Activated CD4-positive, alpha-beta T cell treated with anti-CD3 and anti-CD28 coated beads for 24 hours (primary cell): ENCODE data around the gene PRR13.
"Not testable (repeated sequence)": the region's sequence is repeated elsewhere in the genome, so short reads cannot be mapped to it uniquely, and the experiment has no call there.

Experiments used
- DNase-seq, 2 donors: peaks; one replicate each; pipeline ENCODE4 v3.0.0-alpha.2; 2020; ENCODE audit warnings: low read depth in 2 of 2

Gene PRR13

DNA sequence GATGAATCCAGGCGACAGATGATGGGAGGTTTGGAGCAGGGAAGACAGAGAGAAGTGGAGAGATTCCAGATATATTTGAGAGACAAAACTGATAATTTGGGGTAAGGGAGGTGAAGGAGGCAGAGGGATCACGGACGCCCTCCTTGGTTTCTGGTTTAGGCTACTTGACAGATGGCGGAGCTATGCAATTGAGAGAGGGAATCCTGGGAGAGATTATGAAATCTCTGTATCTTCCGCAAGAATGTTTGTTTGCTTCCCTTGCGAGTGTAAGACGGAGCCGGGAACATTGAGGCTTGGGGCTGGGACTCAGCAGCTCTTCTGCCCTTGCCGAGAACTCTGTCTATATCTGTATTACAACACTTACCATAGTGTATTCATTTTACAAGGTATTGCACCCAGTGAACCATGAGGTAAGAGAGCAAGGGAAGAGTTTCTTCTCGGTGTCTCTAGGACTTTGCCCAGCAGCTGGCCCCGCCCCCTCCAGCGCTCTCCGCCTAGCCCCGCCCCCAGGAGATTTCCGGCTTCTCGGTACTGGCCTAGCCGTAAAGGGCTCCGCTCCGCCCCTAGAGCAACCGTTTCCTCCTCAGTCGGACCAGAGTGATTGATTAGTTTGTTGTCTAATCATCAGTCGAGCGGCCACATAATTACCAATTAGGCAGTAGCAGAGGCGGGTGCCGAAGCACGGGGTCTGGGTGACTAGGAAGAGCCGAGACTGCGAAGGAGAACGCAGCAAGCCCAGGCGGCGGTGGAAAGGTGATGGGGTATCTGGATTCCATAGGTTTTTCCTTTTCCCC is at the start of gene PRR13:
TSS of gene PRR13 (plus strand) at position 695 of the 794 bp plus-strand sequence. CDS start 981 bp downstream, outside the sequence.
- DNase-seq: peak; percentile 99

- DNase-seq: no peak
These were observed 41.6 kb upstream of the PRR13 start for GRCh38 chr12:53399896-53400295.

GRCh38 chr12:53402351-53402750 is 39.2 kb upstream of the PRR13 start:
- DNase-seq: not testable (repeated sequence)

DNA sequence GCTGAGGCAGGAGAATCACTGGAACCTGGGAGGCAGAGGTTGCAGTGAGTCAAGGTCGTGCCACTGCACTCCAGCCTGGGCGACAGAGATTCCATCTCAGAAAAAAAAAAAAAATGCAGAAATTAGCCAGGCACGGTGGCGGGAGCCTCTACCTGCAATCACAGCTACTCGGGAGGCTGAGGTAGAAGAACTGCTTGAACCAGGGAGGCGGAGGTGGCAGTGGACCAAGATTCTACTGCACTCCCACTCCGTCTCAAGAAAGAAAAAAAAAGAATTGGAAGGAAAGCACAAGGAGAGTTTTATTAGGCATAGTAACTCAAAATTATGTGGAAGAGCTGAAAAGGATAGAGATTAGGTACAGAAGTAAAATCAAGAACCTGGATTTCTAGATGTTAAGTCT is 38.7 kb upstream of the PRR13 start:
- no peak for DNase-seq

DNA sequence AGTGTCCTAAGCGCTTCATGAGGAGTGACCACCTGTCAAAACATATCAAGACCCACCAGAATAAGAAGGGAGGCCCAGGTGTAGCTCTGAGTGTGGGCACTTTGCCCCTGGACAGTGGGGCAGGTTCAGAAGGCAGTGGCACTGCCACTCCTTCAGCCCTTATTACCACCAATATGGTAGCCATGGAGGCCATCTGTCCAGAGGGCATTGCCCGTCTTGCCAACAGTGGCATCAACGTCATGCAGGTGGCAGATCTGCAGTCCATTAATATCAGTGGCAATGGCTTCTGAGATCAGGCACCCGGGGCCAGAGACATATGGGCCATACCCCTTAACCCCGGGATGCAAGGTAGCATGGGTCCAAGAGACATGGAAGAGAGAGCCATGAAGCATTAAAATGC is 30.6 kb upstream of the PRR13 start:
- DNase-seq: no peak

GRCh38 chr12:53413485-53414204 is 27.9 kb upstream of the PRR13 start:
- DNase-seq: no peak

GRCh38 chr12:53414756-53415417 is 26.6 kb upstream of the PRR13 start:
- no peak for DNase-seq

DNA sequence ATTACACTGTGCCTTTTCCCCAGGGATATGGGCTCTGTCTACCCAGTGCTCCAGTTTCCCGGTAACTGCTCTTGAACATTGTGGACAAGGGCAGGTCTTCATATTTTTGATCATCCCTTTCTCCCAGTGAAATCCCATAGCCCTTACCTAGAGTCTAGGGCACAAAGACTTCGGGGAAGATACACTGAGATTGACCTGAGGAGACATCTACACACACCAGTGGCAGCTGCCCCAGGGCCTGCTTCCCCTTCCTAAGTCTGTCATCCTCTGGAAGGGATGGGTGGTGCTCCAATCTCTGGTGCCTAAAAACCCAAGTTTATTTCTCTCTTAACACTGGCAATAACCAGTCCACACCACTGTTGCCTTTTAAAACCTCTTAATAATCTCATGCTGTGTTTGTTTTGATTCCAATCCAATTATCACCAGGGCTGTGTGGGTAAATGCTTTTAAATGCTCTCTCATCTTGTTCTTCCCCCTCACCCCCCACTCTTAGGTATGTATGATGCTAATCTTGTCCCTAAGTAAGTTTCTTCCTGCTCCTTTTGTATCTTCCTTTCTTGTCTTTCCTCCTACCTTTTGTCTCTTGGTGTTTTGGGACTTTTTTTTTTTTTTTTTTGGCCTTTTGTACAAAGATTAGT is 25.7 kb upstream of the PRR13 start:
- not testable (repeated sequence) for DNase-seq

DNA sequence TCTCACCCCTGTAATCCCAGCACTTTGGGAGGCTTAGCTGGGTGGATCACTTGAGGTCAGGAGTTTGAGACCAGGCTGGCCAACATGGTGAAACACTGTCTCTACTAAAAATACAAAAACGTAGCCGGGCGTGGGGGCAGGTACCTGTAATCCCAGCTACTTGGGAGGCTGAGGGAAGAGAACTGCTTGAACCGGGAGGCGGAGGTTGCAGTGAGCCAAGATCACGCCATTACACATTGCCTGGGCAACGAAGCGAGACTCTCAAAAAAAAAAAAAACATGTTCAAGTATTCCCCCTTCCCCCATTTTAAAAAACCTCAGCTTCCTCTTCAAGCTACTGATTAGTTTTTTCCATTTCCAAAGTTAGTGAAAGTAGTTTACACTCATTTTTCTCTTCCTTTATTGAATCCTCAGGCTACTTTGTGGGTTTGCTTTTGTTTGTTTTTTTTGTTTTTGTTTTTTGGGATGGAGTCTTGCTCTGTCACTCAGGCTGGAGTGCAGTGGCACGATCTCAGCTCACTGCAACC is 24.2 kb upstream of the PRR13 start:
- DNase-seq: not testable (repeated sequence)

GRCh38 chr12:53418221-53418620 is 23.3 kb upstream of the PRR13 start:
- no peak for DNase-seq

- no peak for DNase-seq
These were observed 21.8 kb upstream of the PRR13 start for GRCh38 chr12:53419756-53420155.

DNA sequence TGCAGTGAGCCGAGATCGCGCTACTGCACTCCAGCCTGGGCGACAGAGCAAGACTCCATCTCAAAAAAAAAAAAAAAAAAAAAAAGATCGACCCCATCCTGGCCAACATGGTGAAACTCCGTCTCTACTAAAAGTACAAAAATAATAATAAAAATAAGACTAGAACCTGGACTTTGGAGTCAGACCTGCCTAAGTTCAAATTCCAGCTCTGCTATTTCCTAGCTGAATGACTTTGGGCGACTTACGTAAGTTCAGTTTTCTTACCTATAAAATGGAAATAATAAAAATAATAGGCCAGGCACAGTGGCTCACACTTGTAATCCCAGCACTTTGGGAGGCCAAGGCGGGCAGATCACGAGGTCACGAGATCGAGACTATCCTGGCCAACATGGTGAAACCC is 19.3 kb upstream of the PRR13 start:
- not testable (repeated sequence) for DNase-seq

DNA sequence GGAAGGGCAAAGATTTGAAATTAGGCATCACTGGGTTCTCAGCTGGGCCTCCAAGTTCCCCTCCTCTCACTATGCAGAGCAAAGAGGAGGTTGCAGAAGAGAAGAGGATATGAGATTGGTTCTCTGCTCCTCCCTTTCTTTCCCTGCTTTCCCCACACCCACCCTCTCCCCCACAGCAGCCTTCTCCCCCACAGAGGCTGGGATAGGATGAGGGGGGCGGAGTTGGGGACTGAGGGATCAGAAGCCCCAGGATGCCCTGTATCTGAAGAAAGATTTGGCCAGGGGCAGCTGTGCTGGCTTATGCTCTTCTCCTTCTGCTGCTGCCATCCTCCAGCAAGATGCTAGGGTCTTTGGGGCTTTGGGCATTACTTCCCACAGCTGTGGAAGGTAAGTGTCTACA is 17.9 kb upstream of the PRR13 start, which contains the start of gene AMHR2:
TSS of gene AMHR2 (plus strand) at position 259 of the 400 bp plus-strand sequence. CDS start at position 339, 80 bp downstream.
- no peak for DNase-seq

DNA sequence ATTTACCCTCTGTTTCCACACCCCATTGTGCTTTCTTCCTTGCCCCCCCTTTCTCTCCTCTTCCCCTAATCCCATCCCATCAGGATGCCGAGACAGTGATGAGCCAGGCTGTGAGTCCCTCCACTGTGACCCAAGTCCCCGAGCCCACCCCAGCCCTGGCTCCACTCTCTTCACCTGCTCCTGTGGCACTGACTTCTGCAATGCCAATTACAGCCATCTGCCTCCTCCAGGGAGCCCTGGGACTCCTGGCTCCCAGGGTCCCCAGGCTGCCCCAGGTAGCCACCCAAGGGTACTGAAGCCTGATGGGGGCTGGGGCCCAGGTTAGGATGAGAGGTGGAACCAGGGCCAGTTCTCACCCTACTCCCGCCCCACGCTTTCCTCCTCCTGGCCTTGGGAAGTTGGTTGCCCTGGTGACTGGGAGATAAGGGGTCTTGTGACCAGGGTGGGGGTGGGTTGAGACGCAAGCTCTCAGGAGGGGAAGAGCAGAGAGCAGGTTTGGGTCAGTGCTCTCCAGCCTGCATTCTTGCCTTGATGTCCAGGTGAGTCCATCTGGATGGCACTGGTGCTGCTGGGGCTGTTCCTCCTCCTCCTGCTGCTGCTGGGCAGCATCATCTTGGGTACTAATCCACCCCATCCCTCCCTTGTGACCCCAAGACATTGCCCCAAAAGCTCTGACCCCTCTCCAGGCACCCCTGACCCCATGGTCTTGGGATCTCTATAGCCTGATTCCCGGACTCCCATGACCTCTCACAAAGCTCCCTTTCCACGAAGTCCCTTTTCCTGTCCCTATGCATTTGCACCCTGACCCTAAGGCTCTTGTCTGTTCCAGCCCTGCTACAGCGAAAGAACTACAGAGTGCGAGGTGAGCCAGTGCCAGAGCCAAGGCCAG is 16.7 kb upstream of the PRR13 start:
- no peak for DNase-seq

DNA sequence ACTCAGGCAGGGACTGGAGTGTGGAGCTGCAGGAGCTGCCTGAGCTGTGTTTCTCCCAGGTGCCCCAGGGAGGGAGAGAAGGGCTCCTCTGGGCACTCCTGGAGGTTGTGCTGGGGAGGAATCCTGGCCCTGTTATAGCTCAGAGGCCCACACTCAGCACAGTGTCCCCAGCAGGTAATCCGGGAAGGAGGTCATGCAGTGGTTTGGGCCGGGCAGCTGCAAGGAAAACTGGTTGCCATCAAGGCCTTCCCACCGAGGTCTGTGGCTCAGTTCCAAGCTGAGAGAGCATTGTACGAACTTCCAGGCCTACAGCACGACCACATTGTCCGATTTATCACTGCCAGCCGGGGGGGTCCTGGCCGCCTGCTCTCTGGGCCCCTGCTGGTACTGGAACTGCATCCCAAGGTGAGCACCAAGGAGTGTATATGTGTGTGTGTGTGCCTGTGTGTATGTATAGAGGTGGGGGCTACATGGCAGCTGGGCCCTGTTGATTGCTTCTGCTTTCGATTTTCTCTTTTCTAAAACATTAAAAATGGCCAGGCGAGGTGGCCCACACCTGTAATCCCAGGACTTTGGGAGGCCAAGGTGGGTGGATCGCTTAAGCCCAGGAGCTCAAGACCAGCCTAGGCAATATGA is 15.9 kb upstream of the PRR13 start:
- DNase-seq: no peak

- peak in 1 of 2 donors; percentile 31 for DNase-seq
These were observed 13.5 kb upstream of the PRR13 start for GRCh38 chr12:53427905-53428594.

DNA sequence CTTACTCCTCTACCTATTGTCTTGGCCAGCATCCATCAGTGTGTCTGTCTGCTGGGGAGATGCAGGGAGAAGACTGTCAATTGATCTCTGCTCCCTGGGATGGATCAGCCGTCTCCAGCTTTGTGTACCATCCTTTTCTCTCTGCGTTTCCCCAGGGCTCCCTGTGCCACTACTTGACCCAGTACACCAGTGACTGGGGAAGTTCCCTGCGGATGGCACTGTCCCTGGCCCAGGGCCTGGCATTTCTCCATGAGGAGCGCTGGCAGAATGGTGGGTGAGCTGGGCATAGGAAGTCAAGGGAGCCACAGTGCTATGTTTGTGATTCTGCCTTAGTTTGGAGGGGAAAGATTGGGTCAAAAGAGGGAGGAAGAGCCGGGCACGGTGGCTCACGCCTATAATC is 12.8 kb upstream of the PRR13 start:
- DNase-seq: no peak

GRCh38 chr12:53430116-53430515 is 11.4 kb upstream of the PRR13 start:
- no peak for DNase-seq

- DNase-seq: no peak
These were observed 10.3 kb upstream of the PRR13 start for GRCh38 chr12:53431187-53431586.

GRCh38 chr12:53435326-53435725 is 6.2 kb upstream of the PRR13 start:
- DNase-seq: not testable (repeated sequence)
